GM12878 (cell line): Measurements from ENCODE around the gene CIAO2A. TPM values are rescaled to one million over a fixed set of nuclear protein-coding genes. Genes with fewer than 3 reads are reported as not detected.

Source experiments
- ATF3 ChIP-seq: IDR thresholded peaks from 2 replicates; pipeline ENCODE4 v1.6.1; 2011; ENCODE audit warnings: low read depth, mild to moderate bottlenecking, low read length, moderate library complexity, borderline replicate concordance; ENCODE audit errors: extremely low read depth
- ATF7 ChIP-seq: fragments of 450-650 bp; IDR thresholded peaks from 2 replicates; pipeline ENCODE4 v1.6.1; 2016; ENCODE audit warnings: low read depth, mild to moderate bottlenecking
- BHLHE40 ChIP-seq, 2 experiments: fragments of 450-650 bp in 1 of 2; IDR thresholded peaks; 2 replicates each; pipeline ENCODE4 v1.6.1; 2011 to 2017; ENCODE audit warnings: low read depth in 2 of 2, borderline replicate concordance in 1 of 2, improper control_type of control experiment in 1 of 2, low read length in 1 of 2, mild to moderate bottlenecking in 1 of 2
- CBX5 ChIP-seq: sonication (generic); IDR thresholded peaks from 2 replicates; pipeline ENCODE4 v1.6.1; 2016; ENCODE audit warnings: low read depth, moderate library complexity, mild to moderate bottlenecking, inconsistent platforms
- CHD2 ChIP-seq: IDR thresholded peaks from 2 replicates; pipeline ENCODE4 v1.6.1; 2011; ENCODE audit warnings: low read depth, low read length, improper control_type of control experiment, borderline replicate concordance
- E2F4 ChIP-seq: IDR thresholded peaks from 2 replicates; pipeline ENCODE4 v1.6.1; 2012; ENCODE audit warnings: low read depth, low read length, improper control_type of control experiment
- EGR1 ChIP-seq, 2 experiments: IDR thresholded peaks; 1 replicate in 1 of 2; 2 replicates in 1 of 2; pipeline ENCODE4 v1.6.1; 2011 to 2012; ENCODE audit warnings: low read depth in 2 of 2, low read length in 2 of 2, borderline replicate concordance in 1 of 2, mild to moderate bottlenecking in 1 of 2, moderate library complexity in 1 of 2
- ESRRA ChIP-seq: IDR thresholded peaks from 2 replicates; pipeline ENCODE4 v1.6.1; 2012; ENCODE audit warnings: mild to moderate bottlenecking, low read length, improper control_type of control experiment
- FOXK2 ChIP-seq: fragments of 450-650 bp; IDR thresholded peaks from 2 replicates; pipeline ENCODE4 v1.6.1; 2017; ENCODE audit warnings: mild to moderate bottlenecking, moderate library complexity
- GABPA ChIP-seq: IDR thresholded peaks from 2 replicates; pipeline ENCODE4 v1.6.1; 2014; ENCODE audit warnings: antibody characterized with exemption, low read depth, mild to moderate bottlenecking, inconsistent platforms
- HDAC6 ChIP-seq: fragments of 200-600 bp; sonication (generic); IDR thresholded peaks from one replicate; pipeline ENCODE4 v1.8.0; 2017; ENCODE audit warnings: antibody characterized with exemption; ENCODE audit not compliant: unreplicated experiment
- IKZF2 ChIP-seq, 2 experiments: fragments of 450-650 bp; IDR thresholded peaks; 2 replicates each; pipeline ENCODE4 v1.6.1; 2017; ENCODE audit warnings: mild to moderate bottlenecking in 2 of 2, moderate library complexity in 2 of 2
- IRF4 ChIP-seq: IDR thresholded peaks from 2 replicates; pipeline ENCODE4 v1.6.1; 2011; ENCODE audit warnings: low read depth, low read length
- KAT2A ChIP-seq: conservative IDR thresholded peaks from 2 replicates; pipeline ENCODE4 v1.6.1; 2011; ENCODE audit warnings: low read depth, low read length; ENCODE audit not compliant: control insufficient read depth
- MXI1 ChIP-seq: fragments of 150-350 bp; IDR thresholded peaks from 2 replicates; pipeline ENCODE4 v1.6.1; 2011; ENCODE audit warnings: low read depth, mild to moderate bottlenecking, inconsistent platforms, low read length, improper control_type of control experiment
- NKRF ChIP-seq: fragments of 450-650 bp; conservative IDR thresholded peaks from 2 replicates; pipeline ENCODE4 v1.6.1; 2017; ENCODE audit warnings: mild to moderate bottlenecking, moderate library complexity
- NR2F1 ChIP-seq: fragments of 450-650 bp; conservative IDR thresholded peaks from 2 replicates; pipeline ENCODE4 v1.6.1; 2017; ENCODE audit warnings: mild to moderate bottlenecking
- PAX8 ChIP-seq: fragments of 450-650 bp; IDR thresholded peaks from 2 replicates; pipeline ENCODE4 v1.6.1; 2017; ENCODE audit warnings: mild to moderate bottlenecking, moderate library complexity
- SIX5 ChIP-seq: IDR thresholded peaks from 2 replicates; pipeline ENCODE4 v1.6.1; 2011; ENCODE audit warnings: mild to moderate bottlenecking, low read depth, low read length, moderate library complexity; ENCODE audit not compliant: severe bottlenecking
- SKIL ChIP-seq: fragments of 450-650 bp; IDR thresholded peaks from 2 replicates; pipeline ENCODE4 v1.6.1; 2017; ENCODE audit warnings: mild to moderate bottlenecking, low read depth, inconsistent platforms; ENCODE audit not compliant: poor library complexity, severe bottlenecking
- SMAD1 ChIP-seq: fragments of 450-650 bp; IDR thresholded peaks from 2 replicates; pipeline ENCODE4 v1.6.1; 2018; ENCODE audit warnings: mild to moderate bottlenecking, low read depth; ENCODE audit not compliant: partially characterized antibody
- SMC3 ChIP-seq: IDR thresholded peaks from 2 replicates; pipeline ENCODE4 v1.6.1; 2011; ENCODE audit warnings: low read length, improper control_type of control experiment, borderline replicate concordance
- SUZ12 ChIP-seq: fragments of 200-600 bp; sonication (generic); IDR thresholded peaks from one replicate; pipeline ENCODE4 v1.6.1; 2018; ENCODE audit warnings: antibody characterized with exemption, mild to moderate bottlenecking; ENCODE audit not compliant: unreplicated experiment
- YY1 ChIP-seq: IDR thresholded peaks from 2 replicates; pipeline ENCODE4 v1.6.1; 2011; ENCODE audit warnings: low read depth, mild to moderate bottlenecking, low read length
- ZBED1 ChIP-seq: IDR thresholded peaks from 2 replicates; pipeline ENCODE4 v1.6.1; 2016; ENCODE audit warnings: borderline replicate concordance
- ZNF24 ChIP-seq: fragments of 450-650 bp; IDR thresholded peaks from 2 replicates; pipeline ENCODE4 v1.6.1; 2017; ENCODE audit warnings: antibody characterized with exemption, mild to moderate bottlenecking
- polyA plus RNA-seq, 11 experiments: library from polyadenylated mRNA; depleted of rRNA in 4 of 11; unstranded in 6 of 11; stranded (reverse) in 5 of 11; fragments of >200 nt; fragmentation: Nextera tagmentation in 4 of 11; fragmentation: Illumina TruSeq in 1 of 11; extraction: Ambion mirVana in 4 of 11; extraction: Trizol in 1 of 11; gene quantifications; 1 replicate in 1 of 11; 2 replicates in 10 of 11; pipeline versions ENCODE4 v1.2.1 to v1.2.3, GENCODE V29; 2011 to 2016; ENCODE audit warnings: inconsistent platforms in 2 of 11, missing spikeins in 2 of 11, low read depth in 1 of 11
- total RNA-seq, 4 experiments: library from RNA; depleted of rRNA in 3 of 4; stranded (reverse); fragments of >200 nt in 3 of 4; fragmentation: Illumina TruSeq in 1 of 4; extraction: Trizol in 1 of 4; gene quantifications; 2 replicates each; pipeline versions ENCODE4 v1.2.1 to v1.2.3, GENCODE V29; 2013 to 2021

The CIAO2A gene
- total and polyA plus RNA-seq, 10 of the 15 experiments (the other 5 are each of a cell fraction or from before 2014, with no cell fraction given), result 94.5 to 400 (median 204) TPM

GRCh38 chr15:64046421-64047153 is 47.1 kb downstream of the CIAO2A start, which contains the start of gene DAPK2 (continued):
- no peak for TF ChIP-seq CBX5
- TF ChIP-seq IRF4, result no peak
- TF ChIP-seq HDAC6, result no peak
- peak; percentile 59 for TF ChIP-seq SMC3
- peak; percentile 75; the same call in 1 of the 2 replicates for TF ChIP-seq YY1
- 0 out of 2 replicates have a peak, but pooled peaks have one; percentile 14 for TF ChIP-seq NR2F1
- TF ChIP-seq ATF3, result no peak
- TF ChIP-seq EGR1 (IDR thresholded peaks at IDR 0.05; ENCODE audit: borderline replicate concordance in 1 of 2, low read depth in 2 of 2, low read length in 2 of 2), result peak in 1 of 2 experiments; percentile 38; a peak in 1 of 3 replicates
- TF ChIP-seq ATF7, result no peak
- TF ChIP-seq IKZF2 (IDR thresholded peaks at IDR 0.05), result no peak; a peak in 1 of 4 replicates
- TF ChIP-seq BHLHE40 (IDR thresholded peaks at IDR 0.05; ENCODE audit: borderline replicate concordance in 1 of 2, low read depth in 2 of 2, low read length in 1 of 2), result peak in 1 of 2 experiments; percentile 48; a peak in 1 of 4 replicates
- no peak for TF ChIP-seq GABPA
- TF ChIP-seq KAT2A, result no peak
- no peak for TF ChIP-seq SKIL
- TF ChIP-seq FOXK2, result no peak
- no peak for TF ChIP-seq SUZ12
- TF ChIP-seq SIX5, result no peak
- peak; percentile 32; the same call in 1 of the 2 replicates for TF ChIP-seq MXI1
- 0 out of 2 replicates have a peak, but pooled peaks have one; percentile 41 for TF ChIP-seq NKRF
- TF ChIP-seq PAX8, result no peak
- no peak for TF ChIP-seq ZNF24
- TF ChIP-seq ESRRA, result no peak
- TF ChIP-seq E2F4, result no peak
- TF ChIP-seq CHD2, result no peak
- no peak for TF ChIP-seq SMAD1
- no peak for TF ChIP-seq ZBED1
